ENCODE results near the gene THOC2. TPM values are rescaled to one million over a fixed set of nuclear protein-coding genes. Genes with fewer than 3 reads are reported as not detected.
"Not testable (repeated sequence)": the region's sequence is repeated elsewhere in the genome, so short reads cannot be mapped to it uniquely, and the experiment has no call there.

Gene THOC2
- total RNA-seq, 2 donors from 2014 or later: 48.0 to 76.2 TPM

DNA sequence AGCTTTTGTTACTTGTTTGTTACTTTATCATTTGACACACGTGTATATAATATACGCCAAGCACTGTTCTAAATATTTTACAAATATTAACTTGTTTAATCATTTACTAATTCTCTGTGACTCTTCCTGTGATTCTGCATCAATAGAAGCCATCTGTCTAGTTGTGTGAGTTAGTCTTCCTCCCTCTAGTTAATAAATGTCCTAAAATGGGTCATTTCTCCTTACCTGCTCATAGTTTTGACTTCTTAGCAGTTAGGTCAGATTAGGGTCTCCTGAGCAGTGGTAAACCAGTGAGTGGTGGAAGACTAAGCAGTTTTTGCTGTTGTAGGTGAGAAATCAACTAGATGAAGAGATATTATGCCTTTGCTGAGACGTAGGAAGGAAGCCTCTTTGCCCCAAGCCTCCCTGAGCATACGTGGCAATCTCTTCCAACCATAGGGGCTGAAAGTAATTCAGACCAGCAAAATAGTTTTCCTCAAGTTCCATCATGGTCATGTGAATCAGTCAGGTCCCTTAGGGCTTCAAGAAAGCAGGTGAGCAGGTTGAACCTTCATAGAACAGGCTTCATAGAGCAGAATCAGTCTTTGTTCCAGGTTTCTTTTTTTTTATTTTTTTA, 38.7 kb upstream of the THOC2 start:
- H3K27ac ChIP-seq: no peak overlapping the region
- no peaks in the 10 kb centered on the region for H3K9me3 ChIP-seq
- TF ChIP-seq, protein P1, sequence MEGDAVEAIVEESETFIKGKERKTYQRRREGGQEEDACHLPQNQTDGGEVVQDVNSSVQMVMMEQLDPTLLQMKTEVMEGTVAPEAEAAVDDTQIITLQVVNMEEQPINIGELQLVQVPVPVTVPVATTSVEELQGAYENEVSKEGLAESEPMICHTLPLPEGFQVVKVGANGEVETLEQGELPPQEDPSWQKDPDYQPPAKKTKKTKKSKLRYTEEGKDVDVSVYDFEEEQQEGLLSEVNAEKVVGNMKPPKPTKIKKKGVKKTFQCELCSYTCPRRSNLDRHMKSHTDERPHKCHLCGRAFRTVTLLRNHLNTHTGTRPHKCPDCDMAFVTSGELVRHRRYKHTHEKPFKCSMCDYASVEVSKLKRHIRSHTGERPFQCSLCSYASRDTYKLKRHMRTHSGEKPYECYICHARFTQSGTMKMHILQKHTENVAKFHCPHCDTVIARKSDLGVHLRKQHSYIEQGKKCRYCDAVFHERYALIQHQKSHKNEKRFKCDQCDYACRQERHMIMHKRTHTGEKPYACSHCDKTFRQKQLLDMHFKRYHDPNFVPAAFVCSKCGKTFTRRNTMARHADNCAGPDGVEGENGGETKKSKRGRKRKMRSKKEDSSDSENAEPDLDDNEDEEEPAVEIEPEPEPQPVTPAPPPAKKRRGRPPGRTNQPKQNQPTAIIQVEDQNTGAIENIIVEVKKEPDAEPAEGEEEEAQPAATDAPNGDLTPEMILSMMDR (IDR thresholded peaks at IDR 0.05): no peak
- no peak for TF ChIP-seq POLR2A (IDR thresholded peaks at IDR 0.05)
- TF ChIP-seq POLR2AphosphoS5 (IDR thresholded peaks at IDR 0.05): no peak
- H3K4me1 ChIP-seq (replicated peaks): no peaks in the 10 kb centered on the region
- H3K27me3 ChIP-seq (replicated peaks; ENCODE audit: insufficient read depth): no peaks in the 10 kb centered on the region
- no peak overlapping the region for H3K4me3 ChIP-seq
- DNase-seq (ENCODE audit: low spot score): no peak
- 64% methylated on average over 4 of the region's 4 CpGs for WGBS
- intact Hi-C loops (cut with DNase I): loop anchor here (10.0 kb wide), 1 partner anchor 317 kb away; no protein-coding TSS in a partner anchor
- H3K36me3 ChIP-seq: no peaks in the 10 kb centered on the region

DNA sequence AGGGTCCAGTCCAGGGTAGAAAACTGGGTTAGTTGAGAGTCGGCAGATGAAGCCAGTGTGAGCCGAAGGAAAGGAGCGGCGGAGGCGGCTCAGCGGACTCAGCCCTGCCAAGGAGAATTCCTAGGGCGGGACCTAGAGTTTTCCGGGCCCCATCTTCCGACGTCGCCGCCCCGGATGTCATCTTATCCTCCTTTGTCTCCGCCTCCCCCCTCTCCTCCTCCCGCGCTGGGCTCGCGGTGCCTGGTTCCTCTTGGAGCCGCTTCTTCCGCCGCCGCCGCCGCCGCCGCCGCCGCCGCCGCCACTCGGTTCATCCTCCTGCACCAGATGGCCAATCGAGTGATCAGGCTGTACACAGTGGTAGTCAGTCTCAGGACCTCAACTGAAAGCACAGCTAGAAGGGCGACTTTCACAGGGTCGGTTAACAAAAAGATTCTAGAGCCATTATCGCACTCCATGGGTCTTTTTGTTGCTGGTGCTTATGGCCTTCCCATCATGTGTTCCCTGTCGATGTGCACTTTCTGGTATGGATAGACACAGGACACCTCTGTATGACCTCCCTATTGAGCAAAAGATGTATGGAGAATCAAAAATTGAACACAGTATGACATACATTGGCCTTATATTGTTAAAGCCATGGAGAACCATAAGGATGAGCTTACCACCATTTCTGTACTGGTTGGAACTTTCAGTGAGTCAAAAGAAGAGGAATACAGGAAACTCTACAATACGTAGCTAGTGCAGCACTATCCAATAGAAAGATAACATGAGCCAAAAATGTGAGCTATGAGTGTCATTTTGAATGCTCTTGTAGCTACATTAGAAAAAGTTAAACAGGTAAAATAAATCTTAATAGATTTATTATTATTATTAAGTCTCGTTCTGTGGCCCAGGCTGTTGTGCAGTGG, 32.4 kb upstream of the THOC2 start:
- WGBS: 6% methylated on average over 32 of the region's 38 CpGs

DNA sequence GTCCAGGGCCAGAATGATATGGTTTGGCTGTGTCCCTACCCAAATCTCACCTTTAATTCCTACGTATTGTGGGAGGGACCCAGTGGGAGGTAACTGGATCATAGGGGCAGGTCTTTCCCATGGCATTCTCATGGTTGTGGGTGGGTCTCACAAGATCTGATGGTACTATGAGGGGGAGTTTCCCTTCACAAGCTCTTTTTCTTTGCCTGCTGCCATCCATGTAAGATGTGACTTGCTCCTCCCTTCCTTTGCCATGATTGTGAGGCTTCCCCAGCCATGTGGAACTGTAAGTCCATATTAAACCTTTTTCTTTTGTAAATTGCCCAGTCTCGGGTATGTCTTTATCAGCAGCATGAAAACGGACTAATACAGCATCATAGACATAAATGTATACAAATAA, 27.0 kb upstream of the THOC2 start:
- intact Hi-C loops (cut with DNase I): loop anchor here (10.0 kb wide), 1 partner anchor 285 kb away; no protein-coding TSS in a partner anchor
- WGBS: 92% methylated on average over 3 of the region's 3 CpGs
- H3K36me3 ChIP-seq; H3K4me1 ChIP-seq (replicated peaks); H3K27me3 ChIP-seq (replicated peaks; ENCODE audit: insufficient read depth); H3K9me3 ChIP-seq; H3K4me3 ChIP-seq; DNase-seq (ENCODE audit: low spot score); H3K27ac ChIP-seq: not testable (repeated sequence)

More for the DNA sequence above, 32.4 kb upstream of the THOC2 start:
- TF ChIP-seq, protein P1 (IDR thresholded peaks at IDR 0.05): no peak
- TF ChIP-seq POLR2A (IDR thresholded peaks at IDR 0.05) (no peak), POLR2AphosphoS5 (IDR thresholded peaks at IDR 0.05) (peak; percentile 70)
- peak; percentile 83 for DNase-seq (ENCODE audit: low spot score)
- intact Hi-C loops (cut with DNase I): loop anchor here (10.0 kb wide), 1 partner anchor 290 kb away; no protein-coding TSS in a partner anchor
- Histone ChIP-seq H3K27me3 (replicated peaks; ENCODE audit: insufficient read depth) (no peaks in the 10 kb centered on the region), H3K36me3 (no peaks in the 10 kb centered on the region), H3K9me3 (no peaks in the 10 kb centered on the region), H3K27ac (peak overlapping the region; percentile 66 to 72), H3K4me1 (replicated peaks) (no peaks in the 10 kb centered on the region), H3K4me3 (peak overlapping the region in 1 of 2 donors; percentile 4)

DNA sequence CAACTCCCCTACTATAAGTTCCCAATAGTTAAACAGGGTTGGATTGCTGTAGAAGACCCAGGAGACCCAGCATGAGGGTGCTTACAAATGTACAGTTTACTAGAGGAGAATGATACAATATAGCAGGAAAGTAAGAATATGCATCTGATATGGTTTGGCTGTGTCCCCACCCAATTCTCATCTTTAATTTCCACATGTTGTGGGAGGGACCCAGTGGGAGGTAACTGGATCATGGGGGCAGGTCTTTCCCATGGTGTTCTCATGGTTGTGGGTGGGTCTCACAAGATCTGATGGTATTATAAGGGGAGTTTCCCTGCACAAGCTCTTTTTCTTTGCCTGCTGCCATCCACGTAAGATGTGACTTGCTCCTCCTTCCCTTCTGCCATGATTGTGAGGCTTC, 24.9 kb upstream of the THOC2 start:
- not testable (repeated sequence) for H3K4me1 ChIP-seq (replicated peaks)

DNA sequence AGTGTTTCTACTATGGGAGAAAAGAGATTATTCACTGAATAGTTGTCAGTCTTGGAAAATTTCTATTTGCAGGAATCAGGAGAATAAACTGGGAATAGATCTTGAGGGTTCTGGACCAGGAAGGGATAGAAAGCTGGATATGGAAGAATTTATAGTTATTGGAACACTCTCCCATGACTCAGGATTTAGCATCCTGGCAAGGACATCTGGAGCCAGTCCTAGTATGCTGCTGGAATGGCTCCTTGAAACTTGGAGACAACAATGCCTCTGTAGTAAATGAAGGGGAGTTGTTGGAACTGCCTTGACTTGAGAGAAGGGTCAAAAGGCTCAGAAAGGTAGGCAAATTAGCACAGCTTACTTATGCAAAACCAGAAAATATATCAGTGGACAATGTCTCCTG, 23.5 kb upstream of the THOC2 start:
- intact Hi-C loops (cut with DNase I): no loop called here
- H3K27ac ChIP-seq: peak overlapping the region; percentile 23 to 39

More for the DNA sequence above, 24.9 kb upstream of the THOC2 start:
- WGBS: 100% methylated on average over 1 of the region's 1 CpG
- H3K27me3 ChIP-seq (replicated peaks; ENCODE audit: insufficient read depth); intact Hi-C loops (cut with DNase I); H3K9me3 ChIP-seq; H3K4me3 ChIP-seq; H3K27ac ChIP-seq; H3K36me3 ChIP-seq; DNase-seq (ENCODE audit: low spot score): not testable (repeated sequence)

More for the DNA sequence above, 23.5 kb upstream of the THOC2 start:
- Histone ChIP-seq H3K36me3 (no peaks in the 10 kb centered on the region), H3K27me3 (replicated peaks; ENCODE audit: insufficient read depth) (no peaks in the 10 kb centered on the region), H3K4me3 (no peak overlapping the region), H3K9me3 (no peaks in the 10 kb centered on the region), H3K4me1 (replicated peaks) (no peaks in the 10 kb centered on the region)
- DNase-seq (ENCODE audit: low spot score): peak; percentile 10
- TF ChIP-seq POLR2AphosphoS5 (IDR thresholded peaks at IDR 0.05): peak; percentile 58
- TF ChIP-seq, protein P1 (IDR thresholded peaks at IDR 0.05): no peak

Measured in prostate gland (tissue), 2 donors.